ENCODE data around the gene PLCL2. TPM values are rescaled to one million over a fixed set of nuclear protein-coding genes. Genes with fewer than 3 reads are reported as not detected.

Gene PLCL2
- total RNA-seq, 1 experiment from 2014 or later, result 2.5 TPM

DNA sequence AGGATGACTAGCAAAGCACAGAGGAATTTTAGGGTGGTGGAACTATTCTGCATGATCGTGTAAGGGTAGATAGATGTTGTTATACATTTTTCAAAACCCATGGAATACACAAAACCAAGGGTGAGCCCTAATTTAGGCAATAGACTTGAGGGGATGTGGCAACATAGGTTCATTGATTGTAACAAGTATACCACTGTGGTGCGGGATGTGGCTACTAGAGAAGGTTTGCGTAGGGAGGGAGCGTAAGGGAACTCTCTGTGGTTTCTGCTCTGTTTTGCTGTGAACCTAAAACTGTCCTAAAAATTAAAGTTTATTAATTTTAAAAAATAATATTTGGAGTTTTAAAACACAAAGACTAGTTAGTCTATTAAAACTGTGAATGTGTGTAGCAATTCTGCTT is 202.8 kb downstream of the PLCL2 start:
- Histone ChIP-seq H3K4me3 (ENCODE audit: low read length) (no peak overlapping the region), H3K27me3 (ENCODE audit: low read length) (no peaks in the 10 kb centered on the region; the same call in 1 of the 2 replicates), H3K36me3 (ENCODE audit: insufficient read depth, low read length) (no peaks in the 10 kb centered on the region), H3K4me2 (ENCODE audit: low read depth, low read length, poor library complexity, severe bottlenecking) (no peak overlapping the region), H3K9me2 (replicated peaks; ENCODE audit: insufficient read depth, low read length) (no peaks in the 10 kb centered on the region), H4K20me1 (ENCODE audit: insufficient read depth, low read depth, low read length) (no peaks in the 10 kb centered on the region), H3K27ac (ENCODE audit: low read length) (no peak overlapping the region), H2AFZ (ENCODE audit: low read length) (no peak overlapping the region), H3K9me3 (ENCODE audit: low read length) (no peaks in the 10 kb centered on the region), H3K9ac (ENCODE audit: low read length) (no peak overlapping the region), H3K79me2 (ENCODE audit: low read length) (no peaks in the 10 kb centered on the region), H3K4me1 (ENCODE audit: low read length) (no peaks in the 10 kb centered on the region)
- no peak for DNase-seq

DNA sequence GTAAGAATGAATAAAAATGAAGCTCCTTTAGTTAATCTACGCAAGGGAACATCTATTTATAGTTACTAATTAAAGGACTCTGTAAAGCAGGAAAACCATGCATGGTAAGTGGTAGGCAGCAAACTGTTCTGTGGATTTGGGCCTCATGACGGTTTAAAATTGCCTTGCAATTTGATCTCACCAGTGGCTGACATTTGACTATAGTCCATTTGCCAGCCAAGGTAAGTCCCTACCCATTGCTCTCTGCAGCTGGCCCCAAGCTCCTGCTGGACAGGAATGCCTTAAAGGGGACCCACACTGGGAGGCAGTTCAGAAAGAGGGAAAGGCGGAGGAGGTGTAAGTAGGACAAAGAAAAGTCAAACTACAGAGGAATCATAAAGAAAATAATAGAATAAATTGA is 203.3 kb downstream of the PLCL2 start:
- DNase-seq, result no peak
- Histone ChIP-seq H3K9ac (ENCODE audit: low read length) (no peak overlapping the region), H3K9me2 (replicated peaks; ENCODE audit: insufficient read depth, low read length) (no peaks in the 10 kb centered on the region), H3K79me2 (ENCODE audit: low read length) (no peaks in the 10 kb centered on the region), H3K4me1 (ENCODE audit: low read length) (peaks cover 4% of the 10 kb centered on the region; the same call in 1 of the 2 replicates), H2AFZ (ENCODE audit: low read length) (no peak overlapping the region), H3K27me3 (ENCODE audit: low read length) (no peaks in the 10 kb centered on the region; the same call in 1 of the 2 replicates), H3K9me3 (ENCODE audit: low read length) (no peaks in the 10 kb centered on the region), H3K36me3 (ENCODE audit: insufficient read depth, low read length) (no peaks in the 10 kb centered on the region), H4K20me1 (ENCODE audit: insufficient read depth, low read depth, low read length) (no peaks in the 10 kb centered on the region), H3K4me3 (ENCODE audit: low read length) (no peak overlapping the region), H3K27ac (ENCODE audit: low read length) (no peak overlapping the region), H3K4me2 (ENCODE audit: low read depth, low read length, poor library complexity, severe bottlenecking) (no peak overlapping the region)

DNA sequence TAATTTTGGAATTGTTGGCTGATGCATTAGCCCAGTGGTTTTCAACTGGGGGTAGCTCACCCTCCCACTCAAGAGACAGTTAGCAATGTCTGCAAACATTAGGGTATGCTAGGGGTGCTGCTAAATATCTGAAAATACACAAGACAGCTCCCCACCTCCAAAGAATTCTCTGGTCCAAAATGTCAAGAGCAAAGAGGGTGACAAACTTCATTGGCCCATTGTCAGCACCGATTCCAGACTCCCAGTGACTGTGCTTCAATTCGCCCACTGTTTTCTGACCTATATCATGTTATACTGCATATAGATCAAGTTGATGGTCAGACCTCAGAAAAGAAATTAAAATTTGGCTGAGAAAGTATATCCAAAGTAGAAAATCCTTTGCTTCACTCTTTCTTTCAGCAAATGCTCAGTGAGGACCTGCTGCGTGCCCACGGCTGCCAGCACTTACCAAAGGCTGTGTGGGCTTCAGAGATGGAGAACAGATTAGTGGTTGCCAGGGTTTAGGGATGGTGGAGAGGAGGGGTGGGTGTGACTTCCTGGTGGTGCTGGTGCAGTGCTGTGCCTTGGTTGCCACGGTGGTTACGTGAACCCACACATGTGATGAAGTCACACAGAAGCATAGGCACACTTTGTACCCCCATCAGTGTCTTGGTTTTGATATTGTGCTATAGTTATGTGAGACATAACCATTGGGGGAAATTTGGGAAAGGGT is 204.0 kb downstream of the PLCL2 start:
- DNase-seq, result no peak
- peaks cover 4% of the 10 kb centered on the region; the same call in 1 of the 2 replicates for H3K4me1 ChIP-seq (ENCODE audit: low read length)
- no peak overlapping the region for H3K27ac ChIP-seq (ENCODE audit: low read length)

DNA sequence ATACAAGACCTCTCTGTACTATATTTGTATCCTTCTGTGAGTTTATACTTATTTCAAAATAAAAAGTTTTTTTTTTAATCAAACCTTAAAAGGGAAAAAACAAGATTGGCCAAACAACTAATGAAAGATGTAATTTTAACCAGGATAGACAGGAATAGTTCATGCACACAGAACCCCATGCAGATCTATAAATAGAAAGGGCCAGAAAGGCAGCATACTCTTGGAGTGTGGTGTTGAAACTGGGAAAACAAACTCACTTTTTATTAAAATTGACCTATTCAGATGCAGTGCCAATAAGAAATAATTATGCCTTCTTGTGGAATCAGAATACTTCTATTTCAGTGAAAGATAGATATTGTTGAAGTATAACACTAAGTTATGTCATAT is 204.6 kb downstream of the PLCL2 start:
- H3K36me3 ChIP-seq (ENCODE audit: insufficient read depth, low read length), result no peaks in the 10 kb centered on the region
- no peaks in the 10 kb centered on the region for H3K79me2 ChIP-seq (ENCODE audit: low read length)
- H3K9me3 ChIP-seq (ENCODE audit: low read length), result no peaks in the 10 kb centered on the region
- H3K4me1 ChIP-seq (ENCODE audit: low read length), result peaks cover 4% of the 10 kb centered on the region; the same call in 1 of the 2 replicates
- H3K4me2 ChIP-seq (ENCODE audit: low read depth, low read length, poor library complexity, severe bottlenecking), result no peak overlapping the region
- H3K27me3 ChIP-seq (ENCODE audit: low read length), result no peaks in the 10 kb centered on the region; the same call in 1 of the 2 replicates
- no peak overlapping the region for H3K27ac ChIP-seq (ENCODE audit: low read length)
- H3K4me3 ChIP-seq (ENCODE audit: low read length), result no peak overlapping the region
- no peak overlapping the region for H2AFZ ChIP-seq (ENCODE audit: low read length)
- DNase-seq, result no peak
- H4K20me1 ChIP-seq (ENCODE audit: insufficient read depth, low read depth, low read length), result no peaks in the 10 kb centered on the region
- H3K9me2 ChIP-seq (replicated peaks; ENCODE audit: insufficient read depth, low read length), result no peaks in the 10 kb centered on the region
- no peak overlapping the region for H3K9ac ChIP-seq (ENCODE audit: low read length)

More for the DNA sequence above, 204.0 kb downstream of the PLCL2 start:
- no peaks in the 10 kb centered on the region for H3K36me3 ChIP-seq (ENCODE audit: insufficient read depth, low read length)
- H2AFZ ChIP-seq (ENCODE audit: low read length), result no peak overlapping the region
- H3K4me2 ChIP-seq (ENCODE audit: low read depth, low read length, poor library complexity, severe bottlenecking), result no peak overlapping the region
- no peaks in the 10 kb centered on the region for H3K79me2 ChIP-seq (ENCODE audit: low read length)
- no peak overlapping the region for H3K9ac ChIP-seq (ENCODE audit: low read length)
- no peaks in the 10 kb centered on the region for H3K27me3 ChIP-seq (ENCODE audit: low read length)
- no peaks in the 10 kb centered on the region for H3K9me3 ChIP-seq (ENCODE audit: low read length)
- H4K20me1 ChIP-seq (ENCODE audit: insufficient read depth, low read depth, low read length), result no peaks in the 10 kb centered on the region
- H3K4me3 ChIP-seq (ENCODE audit: low read length), result no peak overlapping the region
- H3K9me2 ChIP-seq (replicated peaks; ENCODE audit: insufficient read depth, low read length), result no peaks in the 10 kb centered on the region

DNA sequence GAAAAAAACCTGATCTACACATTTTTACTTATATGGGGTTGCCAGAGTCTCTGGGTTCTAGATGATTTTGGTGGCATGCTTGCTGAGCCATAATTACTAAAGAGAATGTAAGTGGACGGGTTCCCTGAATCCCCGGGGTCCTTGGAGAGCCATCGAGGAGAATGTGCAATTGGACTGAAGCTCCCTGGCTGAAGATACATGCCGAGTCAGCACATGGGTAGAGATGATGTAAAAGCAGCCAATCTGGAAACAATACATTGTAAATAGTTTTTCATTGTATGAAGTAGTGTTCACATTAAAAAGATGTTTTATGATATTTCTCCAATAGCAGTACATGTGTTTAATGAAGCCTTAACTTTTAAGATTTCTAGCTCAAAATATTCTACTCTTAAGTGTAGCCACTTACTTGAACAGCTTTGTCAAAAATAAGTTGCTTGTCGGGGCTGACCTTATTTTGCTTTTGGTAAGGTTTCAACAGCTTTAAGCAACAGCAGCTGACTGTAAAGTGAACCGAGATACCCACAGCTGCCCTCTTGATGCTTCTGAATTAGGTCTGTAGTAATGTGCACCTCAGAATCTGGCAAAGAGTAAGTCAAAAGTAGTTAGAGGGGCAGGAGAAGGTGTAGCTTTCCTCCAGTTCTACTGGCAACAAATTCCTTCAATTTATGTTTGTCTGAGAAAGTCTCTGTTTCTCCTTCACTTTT is 205.7 kb downstream of the PLCL2 start:
- Histone ChIP-seq H3K4me1 (ENCODE audit: low read length) (peaks cover 4% of the 10 kb centered on the region; the same call in 1 of the 2 replicates), H3K9me2 (replicated peaks; ENCODE audit: insufficient read depth, low read length) (no peaks in the 10 kb centered on the region), H3K9me3 (ENCODE audit: low read length) (no peaks in the 10 kb centered on the region), H3K79me2 (ENCODE audit: low read length) (no peaks in the 10 kb centered on the region), H3K4me3 (ENCODE audit: low read length) (no peak overlapping the region), H3K36me3 (ENCODE audit: insufficient read depth, low read length) (no peaks in the 10 kb centered on the region), H3K9ac (ENCODE audit: low read length) (no peak overlapping the region), H4K20me1 (ENCODE audit: insufficient read depth, low read depth, low read length) (no peaks in the 10 kb centered on the region), H3K27ac (ENCODE audit: low read length) (no peak overlapping the region), H3K4me2 (ENCODE audit: low read depth, low read length, poor library complexity, severe bottlenecking) (no peak overlapping the region), H2AFZ (ENCODE audit: low read length) (no peak overlapping the region), H3K27me3 (ENCODE audit: low read length) (no peaks in the 10 kb centered on the region; the same call in 1 of the 2 replicates)
- DNase-seq, result no peak

DNA sequence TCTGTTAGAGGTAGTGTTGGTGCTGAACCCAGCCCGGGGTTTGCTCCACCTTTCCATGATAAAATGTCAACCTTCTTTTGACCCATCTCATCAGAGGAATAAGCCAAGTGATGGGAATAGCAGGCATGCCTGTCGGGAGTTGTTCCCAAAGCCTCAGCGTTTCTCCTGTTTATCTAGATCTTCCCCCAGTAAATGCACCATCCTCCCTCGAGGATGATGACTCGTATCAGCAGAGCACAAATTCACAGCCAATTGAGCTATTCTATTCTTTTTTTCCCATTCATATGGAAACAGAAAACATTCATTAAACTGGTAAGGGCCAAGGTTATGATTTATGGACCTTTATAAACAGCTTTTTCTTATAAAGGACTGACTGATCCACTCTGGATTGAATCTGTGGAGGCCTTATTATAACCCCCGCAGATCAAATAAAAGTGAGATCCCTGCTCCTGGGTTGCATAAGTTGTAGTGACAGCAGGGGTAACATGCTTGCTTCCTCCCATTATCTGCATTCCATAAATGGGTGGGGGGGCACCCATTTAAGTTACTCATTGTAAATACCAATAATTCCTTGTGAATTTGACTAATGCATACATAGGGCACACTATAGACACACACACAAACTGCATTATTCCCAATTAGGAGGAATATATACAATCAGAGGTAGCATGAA is 207.3 kb downstream of the PLCL2 start:
- no peak for DNase-seq
- H3K4me2 ChIP-seq (ENCODE audit: low read depth, low read length, poor library complexity, severe bottlenecking), result no peak overlapping the region
- H4K20me1 ChIP-seq (ENCODE audit: insufficient read depth, low read depth, low read length), result no peaks in the 10 kb centered on the region
- H3K4me1 ChIP-seq (ENCODE audit: low read length), result peaks cover 4% of the 10 kb centered on the region; the same call in 1 of the 2 replicates
- no peaks in the 10 kb centered on the region; the same call in 1 of the 2 replicates for H3K27me3 ChIP-seq (ENCODE audit: low read length)
- H3K9me2 ChIP-seq (replicated peaks; ENCODE audit: insufficient read depth, low read length), result no peaks in the 10 kb centered on the region
- H3K9me3 ChIP-seq (ENCODE audit: low read length), result no peaks in the 10 kb centered on the region
- no peak overlapping the region for H2AFZ ChIP-seq (ENCODE audit: low read length)
- no peak overlapping the region for H3K4me3 ChIP-seq (ENCODE audit: low read length)
- H3K79me2 ChIP-seq (ENCODE audit: low read length), result no peaks in the 10 kb centered on the region
- H3K36me3 ChIP-seq (ENCODE audit: insufficient read depth, low read length), result no peaks in the 10 kb centered on the region
- H3K9ac ChIP-seq (ENCODE audit: low read length), result no peak overlapping the region
- no peak overlapping the region for H3K27ac ChIP-seq (ENCODE audit: low read length)

DNA sequence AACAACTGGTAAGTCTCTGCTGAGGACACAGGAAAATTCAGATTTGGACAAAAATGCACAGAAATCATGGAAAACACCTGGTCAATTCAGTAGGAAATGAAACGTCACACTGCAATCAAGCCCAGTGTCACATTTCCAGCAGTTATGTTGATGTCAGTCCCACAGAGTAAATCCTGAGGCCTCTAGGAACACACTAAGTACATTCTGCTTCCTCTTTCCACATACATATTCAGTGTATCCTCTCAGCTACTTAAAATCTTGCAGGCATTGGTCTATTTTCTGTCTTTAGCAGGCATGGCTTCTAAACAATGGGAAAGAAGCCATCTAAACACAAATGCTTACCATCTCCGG is 207.8 kb downstream of the PLCL2 start:
- H3K9me2 ChIP-seq (replicated peaks; ENCODE audit: insufficient read depth, low read length), result no peaks in the 10 kb centered on the region
- no peak overlapping the region for H3K4me3 ChIP-seq (ENCODE audit: low read length)
- H4K20me1 ChIP-seq (ENCODE audit: insufficient read depth, low read depth, low read length), result no peaks in the 10 kb centered on the region
- H3K36me3 ChIP-seq (ENCODE audit: insufficient read depth, low read length), result no peaks in the 10 kb centered on the region
- H3K27ac ChIP-seq (ENCODE audit: low read length), result no peak overlapping the region
- H2AFZ ChIP-seq (ENCODE audit: low read length), result no peak overlapping the region
- H3K4me2 ChIP-seq (ENCODE audit: low read depth, low read length, poor library complexity, severe bottlenecking), result no peak overlapping the region
- H3K27me3 ChIP-seq (ENCODE audit: low read length), result no peaks in the 10 kb centered on the region; the same call in 1 of the 2 replicates
- DNase-seq, result no peak
- H3K4me1 ChIP-seq (ENCODE audit: low read length), result peaks cover 4% of the 10 kb centered on the region; the same call in 1 of the 2 replicates
- H3K9me3 ChIP-seq (ENCODE audit: low read length), result no peaks in the 10 kb centered on the region
- H3K9ac ChIP-seq (ENCODE audit: low read length), result no peak overlapping the region
- H3K79me2 ChIP-seq (ENCODE audit: low read length), result no peaks in the 10 kb centered on the region

DNA sequence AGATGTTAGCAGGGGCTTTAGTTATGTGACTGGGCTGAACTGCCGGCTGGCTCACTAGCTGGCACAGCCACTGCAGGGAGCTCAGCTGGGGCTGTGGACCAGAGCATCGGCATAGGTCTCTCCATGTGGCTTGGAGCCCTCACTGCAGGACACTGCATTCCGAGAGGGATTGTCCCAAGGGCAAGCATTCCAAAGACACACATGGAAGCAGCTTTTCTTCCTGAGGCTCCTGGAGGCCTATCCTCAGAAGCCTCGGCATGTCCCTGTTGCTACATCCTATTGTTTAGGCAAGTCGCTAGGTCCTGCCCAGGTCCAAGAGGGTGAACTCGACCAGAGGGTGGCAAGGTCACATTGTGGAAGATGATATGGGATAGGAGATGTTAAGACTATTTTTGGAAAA is 209.8 kb downstream of the PLCL2 start:
- no peaks in the 10 kb centered on the region for H3K79me2 ChIP-seq (ENCODE audit: low read length)
- H3K9ac ChIP-seq (ENCODE audit: low read length), result no peak overlapping the region
- no peak overlapping the region for H3K27ac ChIP-seq (ENCODE audit: low read length)
- no peak overlapping the region for H3K4me3 ChIP-seq (ENCODE audit: low read length)
- H3K27me3 ChIP-seq (ENCODE audit: low read length), result no peaks in the 10 kb centered on the region; the same call in 1 of the 2 replicates
- no peak for DNase-seq
- H3K4me2 ChIP-seq (ENCODE audit: low read depth, low read length, poor library complexity, severe bottlenecking), result no peak overlapping the region
- no peaks in the 10 kb centered on the region for H4K20me1 ChIP-seq (ENCODE audit: insufficient read depth, low read depth, low read length)
- no peaks in the 10 kb centered on the region for H3K9me2 ChIP-seq (replicated peaks; ENCODE audit: insufficient read depth, low read length)
- H3K9me3 ChIP-seq (ENCODE audit: low read length), result no peaks in the 10 kb centered on the region
- H3K36me3 ChIP-seq (ENCODE audit: insufficient read depth, low read length), result no peaks in the 10 kb centered on the region
- peaks cover 4% of the 10 kb centered on the region; the same call in 1 of the 2 replicates for H3K4me1 ChIP-seq (ENCODE audit: low read length)
- H2AFZ ChIP-seq (ENCODE audit: low read length), result no peak overlapping the region

Measured in Karpas-422 (cell line).